HG03196 (cell line): ENCODE results near the gene ZNF22.

Experiments used
- ATAC-seq: cut with Tn5 transposase; IDR thresholded peaks from one replicate; pipeline ENCODE4 v1.9.1; 2021; ENCODE audit not compliant: unreplicated experiment

The ZNF22 gene

DNA sequence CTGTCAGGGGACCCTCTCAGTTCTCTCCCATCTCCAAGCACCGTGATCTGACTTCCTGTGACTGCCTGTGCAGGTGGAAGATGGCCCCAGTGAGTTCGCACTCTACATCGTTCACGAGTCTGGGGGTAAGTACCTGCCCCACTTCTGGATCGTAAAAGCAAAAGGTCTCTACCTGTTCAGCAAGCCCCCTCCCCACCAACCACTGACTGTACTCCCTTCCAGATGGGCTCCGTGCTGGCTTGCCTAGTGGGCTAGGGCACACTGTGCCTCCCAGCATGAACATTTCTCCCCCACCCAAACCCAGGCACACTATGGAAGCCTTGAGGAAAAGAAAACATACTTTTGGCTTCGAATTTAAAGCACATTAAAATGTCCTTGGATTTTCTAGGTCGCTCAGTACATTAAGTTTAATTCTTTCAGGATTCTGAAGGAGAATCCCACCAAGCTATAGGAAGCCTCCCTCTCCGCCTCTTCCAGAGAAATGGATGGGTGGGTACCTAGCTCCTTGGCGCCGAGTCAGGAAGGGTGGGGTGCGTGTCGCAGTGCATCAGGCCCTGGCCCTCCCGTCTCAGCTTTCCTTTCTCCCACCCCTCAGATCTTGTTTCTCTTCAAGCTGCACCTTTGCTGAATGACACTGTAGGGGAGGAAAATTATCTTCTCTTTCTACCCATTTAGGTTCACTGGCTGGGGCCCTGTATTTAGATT lies 11.0 kb upstream of the ZNF22 start:
- ATAC-seq, result no peak

DNA sequence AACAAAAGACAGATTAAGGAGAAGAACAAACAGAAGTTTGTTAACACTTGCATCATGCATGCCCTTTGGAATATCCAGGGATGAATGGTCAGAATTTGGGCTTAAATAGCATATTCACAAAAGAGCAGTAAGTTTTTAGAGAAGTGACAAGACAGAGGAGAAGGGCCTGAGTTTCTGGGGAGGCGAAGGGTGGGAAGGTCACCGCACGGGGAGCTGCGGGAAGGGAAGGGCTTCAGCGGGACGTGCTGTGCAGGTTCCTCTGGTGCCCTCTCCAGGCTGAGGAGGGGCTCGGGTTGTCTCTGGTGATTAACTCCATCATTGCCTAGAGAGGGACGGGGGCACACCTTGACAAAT lies 10.4 kb upstream of the ZNF22 start:
- no peak for ATAC-seq

DNA sequence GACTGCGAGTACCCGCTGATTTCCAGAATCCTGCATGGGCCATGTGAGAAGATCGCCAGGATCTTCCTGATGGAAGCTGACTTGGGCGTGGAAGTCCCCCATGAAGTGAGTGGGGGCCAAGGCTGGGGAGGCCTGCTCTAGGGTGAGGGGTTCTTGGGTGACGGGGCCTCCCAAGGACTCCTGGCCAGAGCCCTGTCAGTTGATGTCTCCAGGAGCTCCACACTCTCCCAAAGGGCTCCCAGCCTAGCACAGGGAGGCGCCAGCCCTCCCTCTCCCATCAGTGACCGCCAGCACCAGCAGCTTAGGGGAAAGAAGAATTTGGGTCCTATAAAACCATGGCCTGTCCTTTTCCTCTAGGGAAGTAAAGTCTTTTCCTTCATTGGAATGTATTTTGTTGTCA lies 9.8 kb upstream of the ZNF22 start:
- no peak for ATAC-seq

DNA sequence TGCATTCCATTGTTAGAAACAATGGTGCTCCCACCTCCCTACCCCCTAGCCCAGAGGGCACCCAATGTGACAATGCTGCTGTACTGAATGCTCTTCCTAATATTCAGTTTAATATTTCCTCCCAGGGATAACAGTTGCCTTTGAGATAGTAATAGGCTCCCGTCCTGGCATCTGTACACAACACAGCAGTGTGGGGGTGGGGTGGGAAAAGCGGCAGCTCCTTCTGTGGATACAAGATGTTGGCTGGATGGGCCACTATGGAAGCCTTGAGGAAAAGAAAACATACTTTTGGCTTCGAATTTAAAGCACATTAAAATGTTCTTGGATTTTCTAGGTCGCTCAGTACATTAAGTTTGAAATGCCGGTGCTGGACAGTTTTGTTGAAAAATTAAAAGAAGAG lies 9.2 kb upstream of the ZNF22 start:
- no peak for ATAC-seq

DNA sequence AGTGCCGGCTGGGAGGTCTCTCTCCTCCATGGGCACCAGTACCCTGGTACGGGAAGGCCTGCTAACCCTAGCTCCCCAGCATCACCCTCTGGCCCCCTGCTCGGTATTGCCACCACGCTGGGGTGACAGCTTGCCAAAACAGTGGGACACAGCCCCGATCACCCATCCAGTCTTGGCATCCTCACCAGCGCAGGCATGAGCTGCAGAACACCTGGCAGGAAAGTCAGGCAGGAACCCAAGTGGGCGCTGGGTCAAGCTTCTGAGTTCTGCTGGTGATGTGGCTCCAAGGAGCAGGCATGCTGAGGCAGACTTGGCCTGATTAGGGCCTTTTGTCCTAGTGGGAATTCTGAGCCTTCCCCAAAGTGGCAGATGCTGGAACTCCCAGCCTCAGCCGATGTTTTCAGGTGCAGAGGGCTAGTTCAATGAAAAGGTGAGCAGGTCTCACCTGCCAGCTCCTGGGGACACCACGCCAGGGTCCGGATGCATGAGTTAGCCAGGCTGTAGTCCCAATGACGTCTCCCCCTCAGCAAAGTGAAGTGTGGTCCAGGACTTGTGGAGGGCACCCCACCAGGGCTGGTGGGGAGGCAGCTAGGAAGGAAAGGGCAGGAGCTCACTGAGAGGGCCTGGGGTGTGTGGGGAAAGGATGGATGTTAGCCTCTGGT lies 8.5 kb upstream of the ZNF22 start:
- no peak for ATAC-seq

DNA sequence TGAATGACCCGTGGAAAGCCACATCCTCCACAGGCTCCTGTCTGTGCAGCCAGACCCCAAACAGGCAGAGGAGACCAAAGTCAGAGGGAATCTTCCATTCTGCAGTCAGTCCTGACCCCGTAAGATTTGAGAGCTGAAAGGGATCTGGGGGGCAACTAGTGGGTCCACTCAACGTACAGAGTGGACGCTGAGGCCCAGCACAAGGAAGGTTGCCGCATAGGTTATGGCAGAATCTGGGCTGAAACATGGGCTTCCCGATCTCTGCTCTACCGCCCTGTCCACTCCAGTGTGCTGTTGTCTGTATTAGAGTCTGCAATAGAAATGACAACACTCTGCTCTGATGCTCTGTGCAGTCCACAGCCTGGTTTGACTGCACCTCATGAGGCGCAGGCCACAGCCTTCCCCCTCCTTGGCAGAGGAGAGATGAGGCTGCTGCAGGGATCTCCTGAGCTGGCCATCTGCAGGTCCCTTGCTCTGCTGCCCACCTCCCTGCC lies 7.9 kb upstream of the ZNF22 start:
- no peak for ATAC-seq

DNA sequence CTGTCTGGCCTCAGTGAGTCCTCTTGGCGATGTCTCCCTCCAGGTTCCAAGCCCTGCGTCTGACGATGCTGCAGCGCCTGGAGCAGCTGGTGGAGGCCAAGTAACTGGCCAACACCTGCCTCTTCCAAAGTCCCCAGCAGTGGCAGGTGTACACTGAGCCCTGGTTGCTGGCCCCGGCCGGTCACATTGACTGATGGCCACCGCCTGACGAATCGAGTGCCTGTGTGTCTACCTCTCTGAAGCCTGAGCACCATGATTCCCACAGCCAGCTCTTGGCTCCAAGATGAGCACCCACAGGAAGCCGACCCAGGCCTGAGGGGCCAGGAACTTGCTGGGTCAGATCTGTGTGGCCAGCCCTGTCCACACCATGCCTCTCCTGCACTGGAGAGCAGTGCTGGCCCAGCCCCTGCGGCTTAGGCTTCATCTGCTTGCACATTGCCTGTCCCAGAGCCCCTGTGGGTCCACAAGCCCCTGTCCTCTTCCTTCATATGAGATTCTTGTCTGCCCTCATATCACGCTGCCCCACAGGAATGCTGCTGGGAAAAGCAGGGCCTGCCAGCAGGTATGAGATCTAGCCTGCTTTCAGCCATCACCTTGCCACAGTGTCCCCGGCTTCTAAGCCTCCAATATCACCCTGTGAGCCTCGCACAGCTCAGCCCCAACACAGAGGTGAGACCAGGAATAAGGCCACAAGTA lies 7.3 kb upstream of the ZNF22 start:
- no peak for ATAC-seq

DNA sequence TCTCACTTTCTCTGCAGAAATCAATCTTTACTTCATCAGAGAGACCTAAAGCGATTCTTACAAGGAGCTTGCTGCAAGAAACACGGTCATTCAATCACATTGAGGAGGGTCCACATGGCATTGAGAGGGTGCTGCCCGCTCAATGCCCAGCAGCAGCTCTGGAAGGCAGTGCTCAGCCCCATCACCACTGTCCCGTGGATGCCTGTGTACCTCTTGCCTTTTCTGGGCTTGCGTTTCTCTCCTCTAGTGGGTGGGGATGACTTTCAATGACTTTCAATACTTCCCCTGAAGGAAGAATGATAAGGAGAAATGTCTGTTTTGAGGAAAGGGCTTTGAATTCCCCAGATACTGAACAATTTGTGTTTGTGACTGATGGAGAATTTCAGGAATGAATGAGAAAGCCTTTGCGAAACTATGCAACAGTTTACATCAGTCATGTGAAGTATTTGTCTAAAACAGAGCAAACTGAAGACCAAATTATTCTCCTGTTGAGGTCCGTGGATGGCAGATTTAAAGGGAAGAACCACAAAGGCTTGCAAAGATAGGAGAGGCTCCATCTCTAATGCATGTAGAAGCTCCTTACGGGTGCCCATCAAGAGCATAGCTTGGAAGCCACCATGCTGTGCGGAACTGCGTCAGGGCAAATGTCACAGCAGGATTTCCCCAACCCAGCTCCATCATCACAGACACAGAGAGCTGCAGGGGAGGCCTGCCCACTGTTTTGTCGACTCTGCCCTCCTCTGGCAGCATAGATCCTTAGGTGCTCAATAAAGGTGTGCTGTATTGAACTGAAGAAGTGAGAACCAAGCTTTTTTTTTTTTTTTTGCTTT lies 6.6 kb upstream of the ZNF22 start:
- no peak for ATAC-seq

DNA sequence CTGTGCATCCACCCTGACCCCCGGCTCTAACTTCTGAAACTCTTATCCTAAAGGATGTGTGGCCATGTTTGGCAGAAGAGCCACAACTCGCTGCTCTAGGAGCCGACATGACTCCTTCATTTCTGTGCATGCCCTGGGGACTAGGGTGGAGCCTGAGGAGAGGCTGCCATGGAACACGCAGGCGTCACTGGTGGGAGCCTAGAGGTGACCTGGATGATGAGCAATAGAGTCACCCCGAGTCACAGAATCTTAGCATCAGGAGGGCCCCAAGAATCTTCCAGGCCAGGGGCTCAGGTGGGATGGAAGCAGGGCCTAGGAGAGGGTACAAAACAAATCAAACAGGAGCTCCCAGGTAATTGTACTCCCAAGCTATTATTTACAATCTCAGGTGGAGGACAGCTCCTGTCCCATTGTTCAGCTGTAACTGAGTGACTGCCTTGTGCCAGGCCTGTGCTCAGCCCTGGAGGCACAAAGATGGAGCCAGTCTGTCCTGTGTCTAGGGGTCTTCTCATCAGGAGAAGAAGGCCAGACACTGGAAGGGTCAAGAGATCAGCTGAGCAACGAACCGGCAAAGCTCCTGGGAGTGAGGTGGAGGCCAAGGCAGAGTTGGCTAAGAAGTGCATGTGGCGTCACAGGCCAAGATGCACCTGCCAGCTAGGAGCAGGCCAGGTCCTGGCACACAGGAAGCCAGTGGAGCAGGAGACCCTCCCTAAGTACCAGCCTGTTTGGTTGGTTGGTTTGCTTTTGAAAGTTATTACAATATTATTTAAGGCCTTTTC lies 5.8 kb upstream of the ZNF22 start:
- no peak for ATAC-seq

DNA sequence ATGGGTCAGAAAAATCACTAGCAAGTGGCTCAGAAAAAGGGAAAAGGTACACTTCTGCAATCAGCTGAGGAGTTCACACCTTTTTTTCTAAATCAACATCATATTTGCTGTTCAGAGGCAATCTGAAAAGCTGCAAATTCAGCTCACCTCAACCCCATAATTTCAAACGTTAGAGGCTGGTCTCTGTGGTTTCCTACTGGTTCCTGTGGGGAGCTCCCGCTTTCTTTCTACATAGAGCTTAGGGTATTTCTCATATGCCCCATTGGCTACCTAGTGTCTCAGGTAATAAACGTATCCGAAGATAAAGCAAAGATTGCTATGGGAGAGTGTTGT lies 5.2 kb upstream of the ZNF22 start:
- no peak for ATAC-seq

DNA sequence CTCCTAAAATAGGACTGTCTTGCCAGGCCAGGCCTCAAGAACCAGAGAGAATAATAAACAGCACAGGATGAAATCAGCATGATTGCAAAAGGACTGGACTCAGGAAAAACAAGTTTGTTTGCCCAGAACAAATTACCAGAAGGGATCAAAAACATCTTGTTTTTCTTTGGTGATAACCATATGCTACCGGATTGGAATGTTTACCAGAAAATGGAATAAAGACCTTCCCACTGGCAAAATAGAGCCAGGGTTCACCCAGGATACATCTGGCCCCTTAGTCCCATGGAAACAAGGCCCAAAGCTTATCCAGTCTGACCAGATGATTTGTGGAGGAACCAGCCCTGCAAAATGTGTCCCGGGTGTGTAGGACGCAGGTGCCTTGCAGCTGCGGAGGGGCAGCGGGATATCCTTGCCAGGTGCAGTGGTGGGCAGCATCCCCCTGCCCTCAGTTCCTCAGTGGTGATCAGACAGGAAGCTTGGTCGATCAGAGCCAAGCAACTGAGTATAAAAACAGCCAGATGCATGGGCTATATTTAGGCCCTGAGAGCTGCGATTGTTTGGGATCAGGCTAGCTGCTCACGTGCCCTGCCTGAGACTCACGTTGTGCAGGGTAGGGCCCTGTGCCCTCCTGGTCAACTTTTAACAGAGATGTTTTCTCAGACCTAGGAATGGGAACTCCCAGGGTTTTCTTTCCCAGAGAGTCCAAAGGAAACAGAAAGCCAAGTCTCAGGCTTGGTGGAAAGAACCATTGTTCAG lies 4.6 kb upstream of the ZNF22 start:
- ATAC-seq, result no peak

DNA sequence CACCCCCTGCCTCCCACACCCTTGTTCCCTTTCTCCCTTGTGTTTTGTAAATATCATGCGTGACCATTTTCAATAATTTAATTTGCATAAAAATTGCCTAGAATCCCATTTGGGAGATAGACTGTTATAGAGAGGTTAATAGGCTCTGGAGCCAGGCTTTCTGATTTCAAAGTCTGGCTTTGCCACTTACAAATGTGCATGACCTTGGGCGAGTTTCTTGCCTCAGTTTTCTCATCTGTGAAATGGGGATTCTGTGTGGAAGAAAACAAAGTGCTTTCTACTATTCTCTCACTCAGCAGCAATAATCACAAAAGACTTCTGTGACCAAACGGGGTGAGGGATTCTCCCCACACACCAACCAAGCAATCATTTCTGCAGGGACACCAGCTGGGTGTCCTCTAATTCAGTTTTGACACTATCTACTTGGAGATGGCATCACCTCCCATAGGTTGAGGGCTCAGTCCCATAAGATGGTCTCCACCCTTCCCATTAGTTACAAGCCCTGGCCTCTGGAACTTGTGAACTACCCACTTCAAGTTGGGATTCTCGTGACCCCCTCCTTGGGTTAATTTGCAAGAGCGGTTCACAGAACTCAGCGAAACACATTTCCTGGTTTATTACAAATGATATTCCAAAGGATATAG lies 3.5 kb upstream of the ZNF22 start:
- no peak for ATAC-seq

DNA sequence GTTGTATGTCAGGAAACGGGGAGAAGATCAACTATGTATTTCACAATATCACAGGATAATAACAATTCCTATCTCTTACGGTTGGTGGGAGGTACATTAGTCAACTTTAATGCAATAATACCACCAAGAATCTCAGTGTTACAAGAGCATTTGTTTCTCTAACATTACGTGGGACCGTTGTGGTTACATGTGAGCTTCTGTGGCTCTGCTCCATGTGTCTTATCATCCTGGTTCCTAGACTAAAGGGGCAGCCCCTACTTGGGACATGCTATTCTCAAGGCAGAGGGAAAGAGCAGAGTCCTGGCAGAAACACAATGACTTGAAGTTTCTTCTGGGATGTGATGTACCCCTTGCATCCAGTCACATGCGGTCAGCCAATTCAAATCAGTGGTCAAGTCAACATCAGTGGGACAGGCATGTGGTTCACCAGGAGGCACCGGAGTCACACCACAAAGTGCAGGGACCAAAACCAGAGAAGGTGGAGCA lies 2.5 kb upstream of the ZNF22 start:
- no peak for ATAC-seq

DNA sequence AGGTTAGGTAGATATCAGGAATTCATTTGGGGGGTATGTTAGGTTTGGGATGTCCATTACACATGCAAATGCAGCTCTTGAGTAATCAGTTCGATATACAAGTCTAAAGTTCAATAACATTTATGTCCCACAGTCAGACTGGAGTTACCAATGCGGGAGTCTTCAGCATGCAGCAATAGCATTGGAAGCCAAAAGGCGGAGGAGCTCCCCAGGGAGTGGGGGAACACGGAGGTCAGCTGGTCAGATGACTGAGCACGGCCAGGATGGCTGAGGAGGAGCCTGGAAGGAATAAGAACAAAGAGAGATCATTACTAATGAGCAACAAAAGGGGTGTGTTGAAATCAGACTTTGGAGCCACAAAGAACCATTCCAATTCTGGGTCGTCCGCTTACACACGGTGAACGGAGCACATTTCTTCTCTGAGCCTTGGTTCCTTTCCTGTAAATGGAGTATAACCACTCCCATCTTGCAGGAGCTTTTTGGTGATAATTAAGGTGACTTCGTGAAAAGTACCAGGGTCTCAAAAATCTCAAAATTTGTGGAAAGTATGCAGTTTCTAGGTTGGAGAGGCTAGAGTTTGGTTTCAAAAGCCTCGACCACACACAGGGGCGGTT lies 478 bp upstream of the ZNF22 start:
- ATAC-seq, result peak; percentile 2

DNA sequence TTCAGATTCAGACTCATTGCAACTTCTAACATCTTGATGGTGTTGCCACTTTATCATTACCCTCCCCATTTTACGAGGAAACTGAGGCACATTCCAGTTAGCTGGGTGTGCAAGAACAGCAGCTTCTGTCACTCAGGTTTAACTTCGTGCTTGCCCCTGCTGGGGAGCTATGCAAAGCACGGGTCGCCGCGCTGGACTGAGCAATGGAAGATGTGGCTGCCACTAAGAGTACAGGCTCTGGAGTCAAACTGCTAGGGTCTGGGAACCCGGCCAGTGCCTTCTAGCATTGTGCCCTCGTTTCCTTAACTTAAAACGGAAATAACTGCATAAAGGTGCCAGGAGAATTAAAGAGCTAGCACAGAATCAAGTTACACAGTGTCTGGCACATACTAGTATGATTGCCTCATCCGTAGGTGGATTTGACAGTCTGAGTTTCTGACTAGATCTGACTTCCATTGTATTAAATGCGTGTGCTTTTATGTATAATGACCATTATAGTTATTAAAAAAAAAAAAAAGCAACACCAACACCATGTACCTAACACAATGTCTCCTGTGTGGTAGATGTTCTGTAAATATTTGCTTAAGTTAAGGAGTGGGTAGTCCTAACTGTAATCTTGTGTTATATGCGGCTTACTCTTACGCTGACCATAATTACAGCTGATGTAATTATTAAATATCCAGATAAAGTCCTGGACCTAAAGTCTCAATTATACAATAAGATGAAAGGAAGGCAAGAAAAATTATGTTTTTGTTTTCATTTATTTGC lies 842 bp downstream of the ZNF22 start:
- peak; percentile 86 for ATAC-seq

DNA sequence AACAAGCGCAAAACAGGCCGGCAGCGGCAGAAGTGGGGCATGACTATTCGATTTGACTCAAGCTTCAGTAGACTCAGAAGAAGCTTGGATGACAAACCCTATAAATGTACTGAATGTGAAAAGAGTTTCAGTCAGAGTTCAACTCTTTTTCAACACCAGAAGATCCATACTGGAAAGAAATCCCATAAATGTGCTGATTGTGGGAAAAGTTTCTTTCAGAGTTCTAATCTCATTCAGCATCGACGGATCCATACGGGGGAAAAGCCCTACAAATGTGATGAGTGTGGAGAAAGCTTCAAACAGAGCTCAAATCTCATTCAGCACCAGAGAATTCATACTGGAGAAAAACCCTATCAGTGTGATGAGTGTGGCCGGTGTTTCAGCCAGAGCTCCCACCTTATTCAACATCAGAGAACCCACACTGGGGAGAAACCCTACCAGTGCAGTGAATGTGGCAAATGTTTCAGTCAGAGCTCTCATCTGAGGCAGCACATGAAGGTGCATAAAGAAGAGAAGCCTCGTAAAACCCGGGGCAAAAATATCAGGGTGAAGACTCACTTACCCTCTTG lies 2.8 kb downstream of the ZNF22 start:
- no peak for ATAC-seq

DNA sequence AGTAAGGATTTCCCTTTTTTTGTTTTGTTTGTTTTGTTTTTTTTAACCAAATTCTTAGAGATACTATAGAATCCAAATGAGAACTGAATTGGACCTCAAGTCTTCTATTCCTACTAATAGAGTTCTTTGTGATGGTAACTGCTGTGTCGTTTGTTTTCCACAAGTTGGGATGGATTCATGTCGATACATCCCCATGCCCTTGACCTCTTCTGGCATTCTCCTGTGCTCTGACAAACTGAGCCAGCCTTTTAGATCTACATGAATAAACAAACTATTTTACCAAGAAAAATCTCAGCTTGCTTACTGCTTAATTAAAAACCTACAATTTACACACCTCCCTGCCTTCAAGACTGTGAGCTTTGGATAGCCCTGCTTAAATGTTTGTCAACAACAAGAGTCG lies 3.9 kb downstream of the ZNF22 start:
- no peak for ATAC-seq

DNA sequence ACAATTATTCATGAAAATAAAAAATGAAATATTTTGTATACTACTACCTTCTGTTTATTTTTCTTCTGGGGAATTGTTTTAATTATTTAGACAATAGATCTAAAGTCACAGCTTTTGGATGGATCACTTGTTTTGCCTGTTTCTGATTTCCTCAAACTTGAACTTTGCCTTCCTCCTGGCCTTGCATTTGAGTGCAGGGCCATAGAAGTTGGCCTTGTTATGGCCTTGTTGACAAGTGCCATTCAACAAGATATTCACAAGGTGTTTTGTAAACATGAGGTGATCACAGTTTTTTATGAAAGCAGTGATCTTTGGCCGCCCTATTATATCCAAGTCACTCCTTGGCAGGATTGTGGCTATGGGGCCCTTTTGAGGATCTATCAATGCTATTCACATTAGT lies 4.6 kb downstream of the ZNF22 start:
- no peak for ATAC-seq
